ENCODE results near the gene ALDOC.
"Not testable (repeated sequence)": the region's sequence is repeated elsewhere in the genome, so short reads cannot be mapped to it uniquely, and the experiment has no call there.

The ALDOC gene

GRCh38 chr17:28576758-28577465 is at the start of gene ALDOC:
Gene ALDOC (minus strand): TSS chr17:28576895. CDS start chr17:28575532, 1,363 bp downstream.
- peak; percentile 99 for DNase-seq (ENCODE audit: low read depth)

DNA sequence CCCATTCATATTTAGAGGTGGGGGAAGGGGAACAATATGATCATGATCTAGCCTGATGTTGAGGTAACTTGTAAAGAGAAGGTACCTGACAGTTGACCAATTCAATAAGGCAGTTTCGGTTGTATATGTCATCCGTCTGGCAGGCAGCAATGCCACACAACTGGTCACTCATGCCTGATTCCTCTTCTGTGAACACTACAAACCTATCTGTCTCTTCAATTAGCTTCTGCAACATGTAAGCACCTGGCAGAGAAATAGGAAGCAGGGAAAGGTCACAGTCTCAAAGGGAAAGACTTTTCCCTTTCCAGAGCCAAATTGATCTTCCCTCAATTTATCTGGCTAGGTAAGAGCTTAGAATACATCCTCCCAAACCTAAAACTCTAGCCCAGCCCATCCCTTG is 47.5 kb upstream of the ALDOC start:
- DNase-seq (ENCODE audit: low read depth), result no peak

- DNase-seq (ENCODE audit: low read depth), result no peak
Measured at GRCh38 chr17:28623696-28624095, 47.0 kb upstream of the ALDOC start.

DNA sequence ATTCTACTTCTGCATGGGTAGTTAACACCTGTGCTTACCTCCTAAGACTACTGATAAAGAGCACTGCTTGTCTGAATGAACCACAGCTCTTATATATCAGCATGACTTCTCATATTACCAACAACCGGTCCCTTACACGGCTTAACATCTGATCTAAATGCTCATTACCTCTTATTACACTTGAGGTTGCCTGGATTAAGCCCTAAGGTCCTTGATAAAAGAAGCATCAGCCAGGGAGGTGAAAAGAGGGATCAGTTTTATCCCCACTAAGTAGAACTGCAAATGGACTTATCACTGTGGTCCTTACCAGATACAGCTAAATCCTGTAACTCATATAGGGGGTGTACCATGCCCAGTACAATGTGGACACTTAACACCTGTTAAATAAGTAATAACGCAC is 45.5 kb upstream of the ALDOC start:
- DNase-seq (ENCODE audit: low read depth), result no peak

DNA sequence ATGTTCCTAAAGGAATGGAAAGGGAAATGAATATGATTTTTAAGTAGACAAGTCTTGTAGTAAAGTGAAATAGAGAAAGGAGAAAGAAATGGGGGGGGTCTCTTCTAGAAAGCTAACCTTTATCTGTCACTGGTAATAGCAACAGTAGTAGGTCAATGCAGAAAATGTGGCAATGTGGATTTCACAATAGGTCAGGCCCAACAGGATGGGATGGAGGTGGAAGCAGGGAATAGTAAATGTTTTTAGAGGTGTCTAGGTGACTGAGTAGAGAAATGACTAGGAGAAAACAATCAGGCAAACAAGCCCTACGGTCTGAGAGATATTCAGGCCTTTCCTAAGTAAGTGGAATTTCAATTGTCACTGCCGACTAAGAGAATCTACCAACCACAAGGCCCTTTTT is 43.3 kb upstream of the ALDOC start:
- DNase-seq (ENCODE audit: low read depth), result no peak

DNA sequence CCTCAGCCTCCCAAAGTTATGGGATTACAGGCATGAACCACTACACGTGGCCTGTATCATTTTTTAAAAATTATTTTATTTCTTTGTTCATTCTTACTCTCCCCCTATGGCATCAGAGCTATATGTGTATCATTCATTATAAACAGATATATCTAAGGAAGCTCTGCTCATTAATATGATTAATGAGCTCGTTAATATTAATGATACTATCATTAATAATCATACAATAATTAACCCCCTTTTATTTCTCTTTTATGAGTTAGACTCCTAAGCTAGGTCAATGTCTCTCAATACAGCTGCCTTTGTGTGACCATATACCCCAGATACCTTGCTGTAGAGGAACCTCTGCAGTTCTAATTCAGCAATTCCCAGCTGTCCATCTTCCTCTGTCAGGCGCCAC is 41.8 kb upstream of the ALDOC start:
- no peak for DNase-seq (ENCODE audit: low read depth)

- no peak for DNase-seq (ENCODE audit: low read depth)
Measured at GRCh38 chr17:28616281-28616680, 39.6 kb upstream of the ALDOC start.

DNA sequence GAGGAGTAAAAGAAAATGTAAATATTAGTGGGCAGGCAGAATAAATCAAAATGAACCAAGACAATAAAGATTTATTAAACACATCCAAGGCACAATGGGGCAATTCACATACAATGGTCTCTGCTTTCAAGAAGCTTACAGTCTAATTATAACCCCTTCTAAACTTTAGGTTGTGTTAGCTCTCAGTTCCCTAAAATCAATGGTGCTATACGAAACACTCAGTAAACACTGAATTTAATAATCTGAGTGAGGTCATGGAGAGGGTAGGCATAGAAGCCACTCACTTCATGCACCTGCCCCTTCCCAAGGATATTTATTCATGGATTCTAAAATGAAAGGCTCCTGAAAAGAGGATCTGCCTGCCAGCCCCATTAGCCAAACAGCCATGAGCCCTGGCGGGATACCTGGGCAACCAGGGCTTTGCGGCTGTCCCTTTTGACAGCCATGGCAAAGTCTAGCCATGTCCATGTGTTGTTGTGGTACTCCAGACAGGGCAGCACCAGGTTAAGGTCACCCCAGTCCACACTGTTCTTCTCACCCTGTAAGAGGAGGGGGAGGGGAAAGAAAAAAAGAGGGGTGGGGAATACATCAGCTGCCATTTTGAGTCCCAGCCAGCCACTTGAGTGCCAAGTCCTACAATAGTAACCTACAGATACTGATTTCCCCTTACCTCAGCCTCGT is 38.7 kb upstream of the ALDOC start:
- no peak for DNase-seq (ENCODE audit: low read depth)

- no peak for DNase-seq (ENCODE audit: low read depth)
Measured at GRCh38 chr17:28613931-28614381, 37.3 kb upstream of the ALDOC start, which contains the start of gene RSKR. Gene RSKR (minus strand): TSS chr17:28614185. CDS start chr17:28614161, 24 bp downstream.

GRCh38 chr17:28612936-28613872 is 36.5 kb upstream of the ALDOC start:
- DNase-seq (ENCODE audit: low read depth), result no peak

DNA sequence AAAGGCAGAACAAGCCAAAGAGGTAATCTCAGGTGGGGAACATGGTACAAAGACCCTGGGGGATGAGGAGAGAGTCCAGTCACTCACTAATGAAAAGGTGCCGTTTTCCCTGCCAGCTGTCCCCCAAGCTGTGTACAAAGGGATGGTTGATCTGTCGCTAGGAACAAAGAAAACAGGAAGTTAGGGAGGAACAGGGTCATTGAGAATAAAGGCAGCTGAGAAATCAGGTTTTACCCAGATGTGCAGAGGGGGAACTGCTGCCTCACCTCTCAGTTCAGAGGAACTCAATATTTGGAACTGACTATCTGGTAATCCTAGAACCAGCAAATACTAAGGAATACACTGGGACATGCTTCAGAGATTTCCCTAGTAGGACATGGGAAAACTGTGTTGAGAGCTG is 35.8 kb upstream of the ALDOC start:
- no peak for DNase-seq (ENCODE audit: low read depth)

DNA sequence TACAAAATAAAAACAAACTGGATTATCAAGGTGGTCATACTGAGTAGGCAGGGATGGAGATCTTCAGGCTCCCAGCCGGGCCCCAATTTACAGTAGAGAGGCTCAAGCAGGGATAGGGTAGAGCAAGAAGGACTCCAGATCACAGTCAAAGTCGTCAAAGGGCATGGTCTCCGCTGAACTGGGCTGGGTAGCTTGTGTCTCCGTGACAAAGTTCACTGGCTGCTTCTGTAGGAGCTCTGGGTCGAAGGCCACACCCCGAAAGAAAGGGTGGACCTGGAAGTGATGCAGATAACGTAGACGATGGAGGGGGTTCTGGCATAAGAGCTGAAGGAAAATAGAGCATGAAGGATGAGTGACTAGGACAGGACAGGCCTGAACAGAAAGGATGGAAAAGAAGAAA is 33.7 kb upstream of the ALDOC start:
- DNase-seq (ENCODE audit: low read depth), result no peak

- not testable (repeated sequence) for DNase-seq (ENCODE audit: low read depth)
Measured at GRCh38 chr17:28604031-28604430, 27.3 kb upstream of the ALDOC start.

GRCh38 chr17:28599311-28600184 is 22.9 kb upstream of the ALDOC start:
- peak; percentile 64 for DNase-seq (ENCODE audit: low read depth)

DNA sequence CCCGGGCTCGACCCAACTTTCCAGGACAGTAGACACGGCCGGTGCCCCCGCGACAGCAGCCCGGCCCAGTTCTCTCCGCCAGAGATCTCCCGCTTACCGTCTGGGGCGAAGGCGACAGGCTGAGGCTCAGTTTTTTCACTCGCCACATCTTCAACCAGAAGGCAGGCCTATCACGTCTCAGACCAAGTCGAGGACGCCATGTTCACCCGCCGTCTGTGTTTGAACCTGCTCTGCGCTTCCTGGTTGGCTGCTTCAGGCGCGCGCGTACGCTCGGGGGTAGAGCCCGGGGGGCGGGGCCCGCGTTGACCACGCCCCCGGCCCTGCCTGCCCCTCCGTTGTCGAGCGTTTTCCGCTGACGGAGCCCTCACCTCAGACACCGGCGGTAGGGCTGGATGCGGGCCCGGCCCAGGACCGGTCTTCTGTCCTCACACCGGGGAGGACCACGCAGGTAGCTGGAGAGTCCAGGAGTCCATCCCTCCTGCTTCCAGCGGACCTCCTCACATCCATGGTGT is 22.2 kb upstream of the ALDOC start, which contains the start of gene SPAG5:
SPAG5 (minus strand) TSS at position 227 of the 512 bp plus-strand sequence; CDS start at position 148, 79 bp downstream.
- DNase-seq (ENCODE audit: low read depth), result peak; percentile 95

- DNase-seq (ENCODE audit: low read depth), result no peak
Measured at GRCh38 chr17:28598389-28598788, 21.7 kb upstream of the ALDOC start.

DNA sequence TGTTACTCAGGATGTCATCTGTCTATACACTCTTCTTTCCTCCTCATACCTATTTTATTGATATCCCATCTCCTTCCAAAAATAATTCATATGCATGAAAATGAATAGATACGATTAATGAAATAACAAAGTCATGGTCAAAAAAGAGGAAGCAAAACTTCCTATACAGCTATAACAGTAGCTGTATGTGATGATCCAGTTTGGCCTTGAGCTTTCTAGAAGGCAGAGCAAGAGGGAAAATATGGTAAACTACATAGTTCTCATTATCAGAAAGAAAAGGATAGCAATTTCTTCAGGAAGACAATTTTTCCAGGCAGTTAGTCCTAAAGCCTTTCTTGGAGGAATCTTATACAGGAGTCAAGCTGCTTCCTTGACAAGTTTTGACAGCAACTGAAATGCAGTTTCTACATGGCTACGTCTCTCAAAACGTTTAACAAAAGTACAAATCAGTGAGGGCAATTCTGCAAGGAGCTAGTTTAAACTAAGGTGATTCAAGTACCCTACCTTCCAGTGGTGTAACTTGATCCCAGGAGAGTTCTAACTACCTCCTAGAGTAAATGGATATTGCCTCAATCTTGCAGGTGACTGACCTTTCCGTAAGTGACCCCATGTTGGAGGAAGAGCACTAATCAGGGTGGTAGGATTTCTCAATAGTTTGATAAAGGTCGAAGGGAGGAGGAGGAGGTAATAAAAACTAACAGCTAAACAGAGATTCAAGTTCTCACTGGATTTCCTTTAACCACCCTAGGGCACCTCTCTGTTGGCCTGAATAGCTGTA is 21.1 kb upstream of the ALDOC start:
- no peak for DNase-seq (ENCODE audit: low read depth)

DNA sequence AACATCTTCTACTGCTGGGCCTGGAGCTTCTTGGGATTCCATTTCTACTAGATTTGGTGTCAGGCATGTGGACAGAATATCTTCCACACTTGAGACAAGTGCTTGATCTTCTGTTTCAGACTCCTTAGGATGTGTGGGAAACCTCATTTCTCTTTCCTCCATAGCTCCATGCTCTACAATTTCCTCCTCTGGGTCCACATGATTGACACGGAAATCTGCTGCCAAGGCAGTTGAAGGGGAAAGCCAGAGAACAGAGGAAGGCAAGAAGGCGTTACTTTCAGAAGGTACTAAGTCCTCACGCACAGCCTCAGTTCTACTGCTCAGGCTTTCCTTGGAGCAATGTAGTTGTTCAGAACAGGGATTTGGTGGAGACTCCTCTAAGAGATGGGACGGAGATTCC is 15.6 kb upstream of the ALDOC start:
- DNase-seq (ENCODE audit: low read depth), result no peak

DNA sequence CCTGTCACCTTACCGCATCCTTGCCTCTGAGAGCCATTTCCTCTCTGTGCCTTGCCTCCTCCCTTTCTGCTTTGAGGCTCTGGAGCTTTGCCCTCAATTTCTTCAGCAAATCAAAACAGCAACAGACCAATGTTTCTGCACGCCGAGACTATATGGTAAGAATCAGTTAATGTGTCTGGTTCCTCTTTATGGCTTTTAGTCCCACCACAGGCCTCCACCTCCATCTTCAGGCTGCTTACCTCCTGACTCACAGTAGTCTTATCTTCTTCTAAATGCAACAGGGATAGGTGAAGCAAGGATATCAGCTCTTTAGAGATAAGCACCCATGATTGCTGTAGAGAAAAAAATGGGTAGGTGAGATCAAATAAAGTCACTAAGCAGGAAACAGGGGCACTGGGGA is 9.2 kb upstream of the ALDOC start:
- no peak for DNase-seq (ENCODE audit: low read depth)

DNA sequence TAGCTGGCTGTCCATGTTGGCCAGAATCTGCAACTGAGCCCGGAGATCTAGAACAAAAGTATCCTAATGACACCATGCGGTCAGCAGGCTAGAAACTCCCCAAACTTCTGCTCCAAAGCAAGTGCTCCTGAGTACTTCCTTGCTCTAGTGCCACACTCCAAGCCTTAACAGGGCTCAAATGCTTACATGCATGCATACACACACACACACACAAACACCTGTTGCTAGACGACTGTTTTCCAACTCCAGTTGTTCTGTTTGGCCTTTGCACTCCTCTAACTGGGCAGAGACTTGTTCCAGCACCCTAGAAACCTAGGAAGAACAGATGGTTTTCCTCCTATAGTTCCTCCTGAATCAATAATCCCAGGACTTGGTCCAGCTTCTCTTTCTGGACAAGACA is 7.7 kb upstream of the ALDOC start:
- no peak for DNase-seq (ENCODE audit: low read depth)

Data from activated T-cell treated with anti-CD3 and anti-CD28 coated beads for 48 hours (primary cell).